GM12878 (cell line): ENCODE data around the gene TBC1D22B.

Experiments
- DPF2 ChIP-seq: fragments of 450-650 bp; IDR thresholded peaks from 2 replicates; pipeline ENCODE4 v1.6.1; 2017; ENCODE audit warnings: mild to moderate bottlenecking
- EZH2 ChIP-seq: IDR thresholded peaks from 2 replicates; pipeline ENCODE4 v1.6.1; 2012; ENCODE audit warnings: low read depth, mild to moderate bottlenecking, control low read depth, inconsistent platforms, low read length, borderline replicate concordance; ENCODE audit not compliant: control insufficient read depth
- FOS ChIP-seq: IDR thresholded peaks from 3 replicates; pipeline ENCODE4 v1.6.1; 2011; ENCODE audit warnings: borderline replicate concordance; ENCODE audit not compliant: insufficient read length; ENCODE audit errors: extremely low read depth
- NRF1 ChIP-seq: conservative IDR thresholded peaks from 2 replicates; pipeline ENCODE4 v1.6.1; 2011; ENCODE audit warnings: mild to moderate bottlenecking, low read depth, low read length, improper control_type of control experiment
- PAX8 ChIP-seq: fragments of 450-650 bp; IDR thresholded peaks from 2 replicates; pipeline ENCODE4 v1.6.1; 2017; ENCODE audit warnings: mild to moderate bottlenecking, moderate library complexity
- POLR2A ChIP-seq: IDR thresholded peaks from 2 replicates; pipeline ENCODE4 v1.6.1; 2011; ENCODE audit warnings: low read depth, mild to moderate bottlenecking, low read length
- YY1 ChIP-seq: IDR thresholded peaks from 2 replicates; pipeline ENCODE4 v1.6.1; 2011; ENCODE audit warnings: low read depth, mild to moderate bottlenecking, low read length
- TF ChIP-seq, protein P1 (sequence below), 3 experiments: IDR thresholded peaks in 2 of 3; conservative IDR thresholded peaks in 1 of 3; 2 replicates each; pipeline ENCODE4 v1.5.1; 2011; ENCODE audit warnings: low read depth in 3 of 3, low read length in 3 of 3, mild to moderate bottlenecking in 3 of 3, control low read depth in 2 of 3, moderate library complexity in 2 of 3, inconsistent platforms in 1 of 3, mixed read lengths in 1 of 3; ENCODE audit not compliant: control insufficient read depth in 2 of 3, insufficient read depth in 1 of 3; ENCODE audit errors: extremely low read depth in 1 of 3
- TF ChIP-seq, protein P2 (sequence below): fragments of 450-650 bp; IDR thresholded peaks from 2 replicates; pipeline ENCODE4 v1.6.1; 2017; ENCODE audit warnings: mild to moderate bottlenecking
- TF ChIP-seq, protein P3 (sequence below): IDR thresholded peaks from 2 replicates; pipeline ENCODE4 v1.6.1; 2011; ENCODE audit warnings: low read depth, low read length, improper control_type of control experiment, borderline replicate concordance

DNA sequence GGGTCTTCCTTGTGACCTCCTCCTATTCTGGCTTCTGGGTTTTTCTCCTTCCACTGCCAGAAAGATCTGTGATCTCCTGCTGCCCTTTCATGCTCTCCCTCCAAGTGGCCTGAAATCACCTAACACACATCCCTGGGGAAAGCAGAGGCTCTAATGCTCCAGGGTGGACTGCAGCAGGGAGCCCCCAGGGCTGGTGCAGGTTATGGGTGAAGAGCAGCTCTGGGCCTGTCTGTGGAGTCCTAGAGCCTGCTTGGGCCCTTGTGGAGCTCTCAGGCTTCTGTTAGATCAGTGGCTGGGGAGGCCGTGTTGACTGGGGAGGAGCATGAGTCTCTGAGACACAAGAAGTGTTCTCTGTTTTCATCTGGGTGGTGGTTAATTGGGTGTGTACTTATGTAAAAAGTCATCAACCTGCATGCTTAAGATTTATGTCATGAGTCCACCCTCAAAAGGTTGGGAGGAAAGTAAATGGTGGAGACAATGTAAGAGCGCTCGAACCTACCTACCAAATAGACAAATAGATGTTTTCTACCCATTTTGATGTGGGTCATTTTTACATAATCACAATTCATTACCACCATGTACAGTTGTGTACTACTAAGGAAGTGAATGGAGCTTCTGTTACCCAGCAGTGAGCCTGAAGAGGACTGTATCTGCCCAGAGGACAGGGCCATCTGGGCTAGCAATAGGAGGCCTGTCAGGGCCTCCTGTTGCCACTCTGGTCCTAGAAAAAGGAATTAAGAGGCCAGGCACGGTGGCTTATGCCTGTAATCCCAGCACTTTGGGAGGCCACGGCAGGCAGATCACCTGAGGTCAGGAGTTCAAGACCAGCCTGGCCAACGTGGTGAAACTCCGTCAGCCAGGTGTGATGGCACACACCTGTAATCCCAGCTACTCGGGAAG lies 64.2 kb downstream of the TBC1D22B start:
- TF ChIP-seq, protein P1, sequence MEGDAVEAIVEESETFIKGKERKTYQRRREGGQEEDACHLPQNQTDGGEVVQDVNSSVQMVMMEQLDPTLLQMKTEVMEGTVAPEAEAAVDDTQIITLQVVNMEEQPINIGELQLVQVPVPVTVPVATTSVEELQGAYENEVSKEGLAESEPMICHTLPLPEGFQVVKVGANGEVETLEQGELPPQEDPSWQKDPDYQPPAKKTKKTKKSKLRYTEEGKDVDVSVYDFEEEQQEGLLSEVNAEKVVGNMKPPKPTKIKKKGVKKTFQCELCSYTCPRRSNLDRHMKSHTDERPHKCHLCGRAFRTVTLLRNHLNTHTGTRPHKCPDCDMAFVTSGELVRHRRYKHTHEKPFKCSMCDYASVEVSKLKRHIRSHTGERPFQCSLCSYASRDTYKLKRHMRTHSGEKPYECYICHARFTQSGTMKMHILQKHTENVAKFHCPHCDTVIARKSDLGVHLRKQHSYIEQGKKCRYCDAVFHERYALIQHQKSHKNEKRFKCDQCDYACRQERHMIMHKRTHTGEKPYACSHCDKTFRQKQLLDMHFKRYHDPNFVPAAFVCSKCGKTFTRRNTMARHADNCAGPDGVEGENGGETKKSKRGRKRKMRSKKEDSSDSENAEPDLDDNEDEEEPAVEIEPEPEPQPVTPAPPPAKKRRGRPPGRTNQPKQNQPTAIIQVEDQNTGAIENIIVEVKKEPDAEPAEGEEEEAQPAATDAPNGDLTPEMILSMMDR (IDR thresholded peaks at IDR 0.05 in 2 of 3, conservative IDR thresholded peaks at IDR 0.05 in 1 of 3; ENCODE audit: control insufficient read depth in 2 of 3, extremely low read depth in 1 of 3, insufficient read depth in 1 of 3, low read depth in 3 of 3, low read length in 3 of 3) = no peak
- TF ChIP-seq, protein P2, sequence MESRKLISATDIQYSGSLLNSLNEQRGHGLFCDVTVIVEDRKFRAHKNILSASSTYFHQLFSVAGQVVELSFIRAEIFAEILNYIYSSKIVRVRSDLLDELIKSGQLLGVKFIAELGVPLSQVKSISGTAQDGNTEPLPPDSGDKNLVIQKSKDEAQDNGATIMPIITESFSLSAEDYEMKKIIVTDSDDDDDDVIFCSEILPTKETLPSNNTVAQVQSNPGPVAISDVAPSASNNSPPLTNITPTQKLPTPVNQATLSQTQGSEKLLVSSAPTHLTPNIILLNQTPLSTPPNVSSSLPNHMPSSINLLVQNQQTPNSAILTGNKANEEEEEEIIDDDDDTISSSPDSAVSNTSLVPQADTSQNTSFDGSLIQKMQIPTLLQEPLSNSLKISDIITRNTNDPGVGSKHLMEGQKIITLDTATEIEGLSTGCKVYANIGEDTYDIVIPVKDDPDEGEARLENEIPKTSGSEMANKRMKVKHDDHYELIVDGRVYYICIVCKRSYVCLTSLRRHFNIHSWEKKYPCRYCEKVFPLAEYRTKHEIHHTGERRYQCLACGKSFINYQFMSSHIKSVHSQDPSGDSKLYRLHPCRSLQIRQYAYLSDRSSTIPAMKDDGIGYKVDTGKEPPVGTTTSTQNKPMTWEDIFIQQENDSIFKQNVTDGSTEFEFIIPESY = no peak
- no peak for TF ChIP-seq NRF1
- no peak for TF ChIP-seq EZH2
- TF ChIP-seq PAX8 = no peak
- TF ChIP-seq, protein P3, sequence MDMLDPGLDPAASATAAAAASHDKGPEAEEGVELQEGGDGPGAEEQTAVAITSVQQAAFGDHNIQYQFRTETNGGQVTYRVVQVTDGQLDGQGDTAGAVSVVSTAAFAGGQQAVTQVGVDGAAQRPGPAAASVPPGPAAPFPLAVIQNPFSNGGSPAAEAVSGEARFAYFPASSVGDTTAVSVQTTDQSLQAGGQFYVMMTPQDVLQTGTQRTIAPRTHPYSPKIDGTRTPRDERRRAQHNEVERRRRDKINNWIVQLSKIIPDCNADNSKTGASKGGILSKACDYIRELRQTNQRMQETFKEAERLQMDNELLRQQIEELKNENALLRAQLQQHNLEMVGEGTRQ = no peak
- TF ChIP-seq POLR2A = no peak
- TF ChIP-seq YY1 = no peak
- no peak for TF ChIP-seq FOS
- TF ChIP-seq DPF2 = no peak
